Mucosa of descending colon (tissue), 3 donors: ENCODE results near the gene COMMD9. TPM values are rescaled to one million over a fixed set of nuclear protein-coding genes. Genes with fewer than 3 reads are reported as not detected.
"Not testable (repeated sequence)": the region's sequence is repeated elsewhere in the genome, so short reads cannot be mapped to it uniquely, and the experiment has no call there.

Experiments
- ATAC-seq: fragments of 200-7000 bp; cut with Tn5 transposase; one replicate; pipeline ENCODE4 v1.9.1; 2020; ENCODE audit warnings: mild to moderate bottlenecking, moderate library complexity
- DNase-seq, 3 donors: peaks; one replicate each; pipeline ENCODE4 v3.0.0-alpha.2; 2020
- H3K36me3 ChIP-seq: fragments of 200-600 bp; one replicate; pipeline ENCODE4 v1.8.0; 2021; ENCODE audit warnings: low read depth, mild to moderate bottlenecking
- H3K4me1 ChIP-seq: fragments of 200-600 bp; one replicate; pipeline ENCODE4 v1.8.0; 2021; ENCODE audit warnings: low read depth, mild to moderate bottlenecking
- H3K4me3 ChIP-seq: fragments of 200-600 bp; one replicate; pipeline ENCODE4 v1.8.0; 2021; ENCODE audit warnings: mild to moderate bottlenecking
- H3K9me3 ChIP-seq: fragments of 200-600 bp; one replicate; pipeline ENCODE4 v1.8.0; 2021; ENCODE audit warnings: mild to moderate bottlenecking
- CTCF ChIP-seq: fragments of 200-600 bp; IDR thresholded peaks from one replicate; pipeline ENCODE4 v1.8.0; 2022; ENCODE audit warnings: antibody characterized with exemption, mild to moderate bottlenecking
- intact Hi-C, 2 donors: fragments of 100-400 bp; cut with DNase I in 1 of 2; cut with micrococcal nuclease in 1 of 2; formaldehyde crosslinking; loops; one replicate each; pipeline versions ENCODE4 v1.11.0 to v1.11.1; 2022; cut with DNase I, micrococcal nuclease
- total RNA-seq, 3 donors: library from RNA; stranded (reverse); fragmentation: NEBNext Ultra II Directional in 2 of 3; extraction: Animal tissue kit (Norgen Biotek cat#: 25700) in 2 of 3; gene quantifications; one replicate each; pipeline versions ENCODE4 v1.2.1 to v1.2.4, GENCODE V29; 2021 to 2023
- donor health status: DM: no; HTN: no; CAD: no; lungs with moderate emphysema.
- donor health status: DM: no; HTN: no; CAD: no.
- donor health status: DM: no; HTN: yes; CAD: no.

Gene COMMD9
- total RNA-seq, 3 donors from 2014 or later: 35.4 to 64.0 (median 40.8) TPM

GRCh38 chr11:36326524-36327419 is 37.5 kb upstream of the COMMD9 start:
- ATAC-seq: peak; percentile 45
- no peaks in the 10 kb centered on the region for H3K4me1 ChIP-seq
- H3K9me3 ChIP-seq: no peaks in the 10 kb centered on the region
- intact Hi-C loops: no loop called here
- no peak for DNase-seq
- no peak for TF ChIP-seq CTCF
- H3K36me3 ChIP-seq: no peaks in the 10 kb centered on the region
- H3K4me3 ChIP-seq: no peak overlapping the region

GRCh38 chr11:36325403-36325802 is 36.2 kb upstream of the COMMD9 start:
- H3K36me3 ChIP-seq, H3K4me3 ChIP-seq, ATAC-seq, intact Hi-C loops, H3K9me3 ChIP-seq, H3K4me1 ChIP-seq, DNase-seq: not testable (repeated sequence)

GRCh38 chr11:36324956-36325355 is 35.7 kb upstream of the COMMD9 start:
- H3K4me3 ChIP-seq, intact Hi-C loops, H3K36me3 ChIP-seq, DNase-seq, ATAC-seq, H3K4me1 ChIP-seq, H3K9me3 ChIP-seq: not testable (repeated sequence)

GRCh38 chr11:36317992-36318391 is 28.8 kb upstream of the COMMD9 start:
- no peaks in the 10 kb centered on the region for H3K36me3 ChIP-seq
- peaks cover 16% of the 10 kb centered on the region for H3K4me1 ChIP-seq
- intact Hi-C loops: no loop called here
- no peak for TF ChIP-seq CTCF
- DNase-seq: no peak
- H3K9me3 ChIP-seq: no peaks in the 10 kb centered on the region
- peak; percentile 92 for ATAC-seq
- H3K4me3 ChIP-seq: no peak overlapping the region

- peak in 1 of 3 donors; percentile 55 for DNase-seq
- no peak for TF ChIP-seq CTCF
Measured at GRCh38 chr11:36316049-36316448, 26.8 kb upstream of the COMMD9 start.

GRCh38 chr11:36314434-36314767 is 25.2 kb upstream of the COMMD9 start:
- H3K9me3 ChIP-seq: no peaks in the 10 kb centered on the region
- no peak for DNase-seq

More at GRCh38 chr11:36316049-36316448, 26.8 kb upstream of the COMMD9 start:
- Histone ChIP-seq H3K9me3 (no peaks in the 10 kb centered on the region), H3K4me1 (peaks cover 21% of the 10 kb centered on the region), H3K36me3 (no peaks in the 10 kb centered on the region), H3K4me3 (no peak overlapping the region)
- ATAC-seq: peak; percentile 63
- intact Hi-C loops: no loop called here

More at GRCh38 chr11:36314434-36314767, 25.2 kb upstream of the COMMD9 start:
- peaks cover 21% of the 10 kb centered on the region for H3K4me1 ChIP-seq
- no peak for TF ChIP-seq CTCF
- H3K36me3 ChIP-seq: no peaks in the 10 kb centered on the region
- ATAC-seq: no peak
- intact Hi-C loops: no loop called here
- no peak overlapping the region for H3K4me3 ChIP-seq
